IPS-15b (cell line): ENCODE measurements around the gene TATDN2.
"Not testable (repeated sequence)": the region's sequence is repeated elsewhere in the genome, so short reads cannot be mapped to it uniquely, and the experiment has no call there.

Experiments used
- H3K27me3 ChIP-seq: one replicate; pipeline ENCODE4 v1.6.1; 2013; ENCODE audit warnings: low read length; ENCODE audit not compliant: control insufficient read depth, insufficient read depth
- H3K36me3 ChIP-seq: one replicate; pipeline ENCODE4 v1.6.1; 2013; ENCODE audit warnings: low read length; ENCODE audit not compliant: control insufficient read depth, insufficient read depth
- H3K4me1 ChIP-seq: one replicate; pipeline ENCODE4 v1.6.1; 2013; ENCODE audit warnings: mild to moderate bottlenecking, low read length; ENCODE audit not compliant: control insufficient read depth, insufficient read depth
- H3K4me3 ChIP-seq: one replicate; pipeline ENCODE4 v1.5.1; 2013; ENCODE audit warnings: low read depth, low read length
- H3K9ac ChIP-seq: one replicate; pipeline ENCODE4 v1.6.1; 2013; ENCODE audit warnings: low read depth, mild to moderate bottlenecking, low read length
- H3K9me3 ChIP-seq: one replicate; pipeline ENCODE4 v1.6.1; 2013; ENCODE audit warnings: mild to moderate bottlenecking, low read length; ENCODE audit not compliant: control insufficient read depth, insufficient read depth

Gene TATDN2

DNA sequence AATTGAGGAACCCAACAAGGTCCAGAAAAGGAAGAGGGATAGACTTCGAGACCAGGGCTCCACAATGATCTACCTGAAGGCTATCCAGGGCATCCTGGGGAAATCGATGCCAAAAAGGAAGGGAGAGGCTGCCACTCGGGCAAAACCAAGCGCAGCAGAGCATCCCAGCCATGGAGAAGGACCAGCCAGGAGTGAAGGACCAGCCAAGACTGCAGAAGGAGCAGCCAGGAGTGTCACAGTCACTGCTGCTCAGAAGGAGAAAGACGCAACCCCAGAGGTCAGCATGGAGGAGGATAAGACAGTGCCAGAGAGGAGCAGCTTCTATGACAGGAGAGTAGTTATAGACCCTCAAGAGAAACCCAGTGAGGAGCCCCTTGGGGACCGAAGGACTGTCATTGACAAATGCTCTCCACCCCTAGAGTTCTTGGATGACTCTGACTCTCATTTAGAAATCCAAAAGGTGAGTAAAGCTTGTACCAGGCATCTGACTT is 12.0 kb downstream of the TATDN2 start:
- H3K36me3 ChIP-seq: peaks cover 8% of the 10 kb centered on the region
- no peak overlapping the region for H3K4me3 ChIP-seq
- no peak overlapping the region for H3K9ac ChIP-seq
- no peaks in the 10 kb centered on the region for H3K9me3 ChIP-seq
- no peaks in the 10 kb centered on the region for H3K4me1 ChIP-seq
- no peaks in the 10 kb centered on the region for H3K27me3 ChIP-seq

- Histone ChIP-seq H3K27me3 (no peaks in the 10 kb centered on the region), H3K9me3 (no peaks in the 10 kb centered on the region), H3K4me3 (no peak overlapping the region), H3K36me3 (peaks cover 10% of the 10 kb centered on the region), H3K4me1 (no peaks in the 10 kb centered on the region), H3K9ac (no peak overlapping the region)
Observed at GRCh38 chr3:10262027-10262426, 13.8 kb downstream of the TATDN2 start.

DNA sequence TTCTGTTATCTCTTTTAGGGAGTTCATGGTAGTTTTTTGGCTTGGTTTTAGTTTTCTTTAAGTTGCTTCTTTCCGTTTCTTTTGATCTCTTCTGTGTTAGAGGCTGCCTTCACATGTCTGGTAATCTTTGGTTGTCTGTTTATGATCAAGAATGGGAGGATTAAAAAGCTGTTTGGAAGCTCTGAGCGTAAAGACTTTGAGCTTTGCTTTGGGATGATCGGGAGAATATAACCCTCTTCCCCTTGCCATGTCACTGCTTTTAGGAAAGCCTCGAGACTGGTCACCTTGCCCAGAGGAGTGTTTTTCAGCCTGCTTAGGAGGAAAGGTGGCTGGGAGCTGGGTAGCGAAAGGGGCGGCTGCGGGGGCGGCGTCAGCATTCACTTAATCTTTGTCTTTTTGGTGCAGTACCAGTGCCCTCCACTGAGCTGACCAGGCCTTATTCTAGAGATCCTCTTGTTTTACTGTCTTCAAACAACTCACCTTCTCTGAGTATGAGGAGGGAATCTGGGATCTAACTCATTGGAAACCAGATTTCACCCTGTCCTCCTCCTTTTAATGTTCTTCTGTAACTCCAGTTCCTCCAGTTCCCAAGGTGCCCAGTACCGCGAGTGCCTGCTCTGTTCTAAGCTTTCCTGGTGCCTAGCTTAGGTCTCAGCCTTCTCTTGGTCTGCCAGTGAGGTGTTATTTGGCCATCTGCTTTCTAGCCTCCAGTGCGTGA is 15.5 kb downstream of the TATDN2 start:
- Histone ChIP-seq H3K4me1 (no peaks in the 10 kb centered on the region), H3K9me3 (no peaks in the 10 kb centered on the region), H3K4me3 (no peak overlapping the region), H3K36me3 (peaks cover 10% of the 10 kb centered on the region), H3K27me3 (no peaks in the 10 kb centered on the region), H3K9ac (no peak overlapping the region)

DNA sequence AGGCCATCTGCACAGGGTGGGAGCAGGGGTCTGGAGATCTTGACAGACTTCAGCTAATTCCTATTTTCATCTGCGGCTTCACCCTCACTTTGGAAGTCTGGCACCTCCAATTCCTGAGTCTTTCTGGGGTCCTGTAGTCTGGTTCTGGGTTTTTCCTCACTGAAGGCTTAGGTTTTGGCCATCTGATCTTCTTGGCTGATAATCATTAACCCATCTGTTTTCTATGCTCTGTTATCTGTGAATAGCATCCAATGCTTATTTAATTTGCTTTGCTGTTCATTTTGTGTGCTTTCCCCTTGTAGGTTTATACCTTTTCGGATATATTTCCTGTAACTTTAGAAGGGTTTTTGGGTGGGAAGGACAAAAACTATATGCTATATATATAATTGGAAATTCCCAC is 17.6 kb downstream of the TATDN2 start:
- no peak overlapping the region for H3K4me3 ChIP-seq
- no peaks in the 10 kb centered on the region for H3K27me3 ChIP-seq
- no peak overlapping the region for H3K9ac ChIP-seq
- no peaks in the 10 kb centered on the region for H3K4me1 ChIP-seq
- H3K36me3 ChIP-seq: peaks cover 14% of the 10 kb centered on the region
- H3K9me3 ChIP-seq: no peaks in the 10 kb centered on the region

DNA sequence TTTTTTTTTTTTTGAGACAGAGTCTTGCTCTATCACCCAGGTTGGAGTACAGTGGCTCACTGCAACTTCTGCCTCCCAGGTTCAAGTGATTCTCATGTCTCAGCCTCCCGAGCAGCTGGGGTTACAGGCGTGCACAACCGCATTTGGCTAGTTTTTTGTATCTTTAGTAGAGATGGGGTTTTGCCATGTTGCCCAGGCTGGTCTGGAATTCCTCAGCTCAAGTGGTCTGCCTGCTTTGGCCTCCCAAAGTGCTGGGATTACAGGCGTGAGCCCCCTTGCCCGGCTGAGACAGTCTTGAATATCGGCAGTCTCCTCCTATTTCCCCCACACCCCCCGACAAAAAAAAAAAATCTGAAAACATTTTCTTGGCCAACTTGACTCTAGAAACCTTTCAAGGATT is 18.7 kb downstream of the TATDN2 start:
- H3K4me3 ChIP-seq, H3K27me3 ChIP-seq, H3K9ac ChIP-seq, H3K4me1 ChIP-seq, H3K9me3 ChIP-seq: not testable (repeated sequence)
- H3K36me3 ChIP-seq: peaks cover 14% of the 10 kb centered on the region

DNA sequence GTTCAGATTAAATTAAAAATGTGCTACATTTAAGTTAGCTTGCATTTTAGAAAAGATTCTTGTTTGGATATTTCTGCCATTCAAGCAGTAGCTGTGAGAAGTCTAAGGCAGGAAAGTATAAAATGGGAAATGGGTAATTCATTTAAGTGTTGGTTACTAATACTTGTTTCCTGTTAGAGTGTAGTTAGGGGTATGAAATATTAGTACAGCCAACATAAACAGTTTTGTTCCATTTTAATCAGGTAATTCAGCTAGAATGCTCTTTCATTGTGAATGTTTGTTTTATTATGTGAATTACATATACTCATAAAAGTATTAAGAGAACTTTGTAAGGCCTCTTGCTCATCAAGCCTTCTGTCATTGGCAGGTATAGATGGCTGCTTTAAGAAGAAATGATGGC is 19.9 kb downstream of the TATDN2 start:
- no peaks in the 10 kb centered on the region for H3K27me3 ChIP-seq
- no peak overlapping the region for H3K4me3 ChIP-seq
- no peak overlapping the region for H3K9ac ChIP-seq
- no peaks in the 10 kb centered on the region for H3K9me3 ChIP-seq
- H3K4me1 ChIP-seq: no peaks in the 10 kb centered on the region
- H3K36me3 ChIP-seq: peaks cover 14% of the 10 kb centered on the region

DNA sequence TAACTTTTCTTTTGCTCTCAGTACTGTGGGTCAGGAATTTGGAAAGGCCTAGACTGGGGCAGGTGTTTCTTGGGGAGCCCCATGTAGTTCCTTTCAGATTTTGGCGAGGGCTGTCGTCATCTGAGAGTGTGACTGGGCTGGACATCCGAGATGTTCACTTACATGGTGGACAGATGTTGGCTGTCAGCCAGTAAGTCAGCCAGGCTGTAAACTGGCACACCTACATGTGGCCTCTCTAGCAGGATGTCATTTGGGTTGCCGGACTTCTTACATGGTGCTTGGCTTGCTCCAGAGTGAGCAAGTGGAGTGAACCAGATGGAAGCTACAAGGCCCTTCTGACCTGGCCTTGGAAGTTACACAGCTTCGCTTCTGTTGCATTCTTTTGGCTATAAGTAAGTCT is 20.7 kb downstream of the TATDN2 start:
- Histone ChIP-seq H3K36me3 (peaks cover 14% of the 10 kb centered on the region), H3K27me3 (no peaks in the 10 kb centered on the region), H3K4me1 (no peaks in the 10 kb centered on the region), H3K9me3 (no peaks in the 10 kb centered on the region), H3K9ac (no peak overlapping the region), H3K4me3 (no peak overlapping the region)

GRCh38 chr3:10269443-10269842 is 21.2 kb downstream of the TATDN2 start:
- Histone ChIP-seq H3K9me3 (no peaks in the 10 kb centered on the region), H3K4me1 (no peaks in the 10 kb centered on the region), H3K9ac (no peak overlapping the region), H3K36me3 (peaks cover 14% of the 10 kb centered on the region), H3K27me3 (no peaks in the 10 kb centered on the region), H3K4me3 (no peak overlapping the region)

DNA sequence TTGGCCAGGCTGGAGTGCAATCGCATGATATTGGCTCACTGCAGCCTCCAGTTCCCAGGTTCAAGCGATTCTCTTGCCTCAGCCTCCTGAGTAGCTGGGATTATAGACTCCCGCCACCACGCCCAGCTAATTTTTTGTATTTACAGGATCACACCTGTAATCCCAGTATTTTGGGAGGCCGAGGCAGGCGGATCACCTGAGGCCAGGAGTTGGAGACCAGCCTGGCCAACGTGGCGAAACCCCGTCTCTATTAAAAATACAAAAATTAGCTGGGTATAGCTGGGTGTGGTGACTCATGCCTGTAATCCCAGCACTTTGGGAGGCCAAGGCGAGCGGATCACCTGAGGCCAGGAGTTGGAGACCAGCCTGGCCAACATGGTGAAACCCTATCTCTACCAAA is 24.2 kb downstream of the TATDN2 start:
- not testable (repeated sequence) for H3K9me3 ChIP-seq, H3K9ac ChIP-seq, H3K4me3 ChIP-seq, H3K27me3 ChIP-seq, H3K4me1 ChIP-seq
- peaks cover 12% of the 10 kb centered on the region for H3K36me3 ChIP-seq

GRCh38 chr3:10272977-10273376 is 24.7 kb downstream of the TATDN2 start:
- Histone ChIP-seq H3K4me3 (no peak overlapping the region), H3K27me3 (no peaks in the 10 kb centered on the region), H3K4me1 (no peaks in the 10 kb centered on the region), H3K9me3 (no peaks in the 10 kb centered on the region), H3K36me3 (peaks cover 12% of the 10 kb centered on the region), H3K9ac (no peak overlapping the region)

DNA sequence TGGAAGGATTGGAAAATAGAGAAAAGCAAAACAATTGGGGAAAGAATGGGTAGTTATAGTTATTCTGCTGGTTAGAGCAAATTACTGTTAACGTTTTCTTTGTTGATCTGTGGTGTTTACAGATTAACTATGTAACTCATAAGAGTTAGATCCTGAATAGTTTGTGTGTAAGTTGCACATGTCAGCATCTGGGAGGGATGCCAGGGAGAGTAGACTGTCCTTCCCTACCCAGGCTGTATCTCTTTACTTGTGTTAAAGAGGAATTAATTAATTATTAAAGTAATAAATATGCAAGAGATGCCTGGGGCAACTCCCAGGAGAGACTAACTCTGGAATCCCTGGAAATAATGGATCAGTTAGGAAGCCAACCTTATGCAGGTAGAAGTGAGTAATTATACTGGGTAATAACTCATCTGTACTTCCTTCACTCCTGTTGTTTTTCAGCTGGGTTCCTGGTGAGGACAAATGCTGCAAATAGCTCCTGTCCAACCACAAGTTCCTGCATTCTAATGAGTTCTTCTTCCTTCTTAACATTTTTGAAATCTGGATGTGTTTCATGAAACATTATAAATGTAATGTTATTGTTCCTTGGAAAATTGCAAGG is 25.5 kb downstream of the TATDN2 start:
- no peak overlapping the region for H3K9ac ChIP-seq
- no peaks in the 10 kb centered on the region for H3K27me3 ChIP-seq
- H3K4me3 ChIP-seq: no peak overlapping the region
- H3K4me1 ChIP-seq: no peaks in the 10 kb centered on the region
- H3K9me3 ChIP-seq: no peaks in the 10 kb centered on the region
- peaks cover 19% of the 10 kb centered on the region for H3K36me3 ChIP-seq

DNA sequence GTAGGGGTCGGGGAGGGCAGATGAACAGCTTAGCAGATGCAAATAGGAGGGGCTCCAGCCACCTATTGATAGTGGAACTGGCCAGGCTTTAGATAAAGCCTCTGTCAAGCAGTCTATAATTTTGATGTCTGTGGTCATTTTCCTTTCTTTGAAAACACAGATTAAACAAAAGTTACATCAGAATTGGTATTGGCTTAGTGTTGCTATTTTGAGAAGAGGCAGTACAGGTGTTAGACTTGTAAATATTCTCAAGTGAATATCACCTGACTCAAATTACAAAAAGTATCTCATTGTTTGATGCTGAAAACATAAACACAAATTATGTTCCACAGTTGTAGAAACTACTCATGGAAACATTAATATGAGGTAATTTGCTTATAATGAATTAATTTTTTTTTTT is 26.3 kb downstream of the TATDN2 start:
- H3K4me1 ChIP-seq: no peaks in the 10 kb centered on the region
- no peak overlapping the region for H3K4me3 ChIP-seq
- H3K9me3 ChIP-seq: no peaks in the 10 kb centered on the region
- H3K9ac ChIP-seq: no peak overlapping the region
- H3K27me3 ChIP-seq: no peaks in the 10 kb centered on the region
- H3K36me3 ChIP-seq: peaks cover 25% of the 10 kb centered on the region
